ENCODE measurements around the gene POLD3.
"Not testable (repeated sequence)": the region's sequence is repeated elsewhere in the genome, so short reads cannot be mapped to it uniquely, and the experiment has no call there.

POLD3 gene

GRCh38 chr11:74583024-74583624, 9.3 kb upstream of the POLD3 start:
- no peak for DNase-seq

- not testable (repeated sequence) for DNase-seq
Measured at GRCh38 chr11:74590492-74590891, 1.9 kb upstream of the POLD3 start.

GRCh38 chr11:74592063-74592440, 330 bp upstream of the POLD3 start:
- DNase-seq: no peak

GRCh38 chr11:74593463-74593862, 1.1 kb downstream of the POLD3 start:
- no peak for DNase-seq

GRCh38 chr11:74602637-74603556, 10.5 kb downstream of the POLD3 start:
- no peak for DNase-seq

- DNase-seq: no peak
Measured at GRCh38 chr11:74603845-74604244, 11.5 kb downstream of the POLD3 start.

GRCh38 chr11:74604311-74604710, 11.9 kb downstream of the POLD3 start:
- DNase-seq: no peak

GRCh38 chr11:74605403-74605802, 13.0 kb downstream of the POLD3 start:
- DNase-seq: no peak

GRCh38 chr11:74608431-74608830, 16.0 kb downstream of the POLD3 start:
- DNase-seq: no peak

GRCh38 chr11:74611369-74611861, 19.0 kb downstream of the POLD3 start:
- DNase-seq: no peak

GRCh38 chr11:74612877-74613276, 20.5 kb downstream of the POLD3 start:
- no peak for DNase-seq

GRCh38 chr11:74615311-74615710, 22.9 kb downstream of the POLD3 start:
- DNase-seq: no peak

- no peak for DNase-seq
Measured at GRCh38 chr11:74615988-74616387, 23.6 kb downstream of the POLD3 start.

- DNase-seq: no peak
Measured at GRCh38 chr11:74620531-74620930, 28.1 kb downstream of the POLD3 start.

GRCh38 chr11:74626130-74626529, 33.7 kb downstream of the POLD3 start:
- no peak for DNase-seq

GRCh38 chr11:74626604-74627003, 34.2 kb downstream of the POLD3 start:
- DNase-seq: no peak

- DNase-seq: no peak
Measured at GRCh38 chr11:74627381-74627780, 35.0 kb downstream of the POLD3 start.

- DNase-seq: no peak
Measured at GRCh38 chr11:74630043-74630442, 37.7 kb downstream of the POLD3 start.

- no peak for DNase-seq
Measured at GRCh38 chr11:74633406-74634393, 41.3 kb downstream of the POLD3 start.

GRCh38 chr11:74634537-74634936, 42.2 kb downstream of the POLD3 start:
- DNase-seq: no peak

- DNase-seq: no peak
Measured at GRCh38 chr11:74636630-74637184, 44.3 kb downstream of the POLD3 start.

- no peak for DNase-seq
Measured at GRCh38 chr11:74637700-74638099, 45.3 kb downstream of the POLD3 start.

GRCh38 chr11:74638869-74639268, 46.5 kb downstream of the POLD3 start:
- DNase-seq: no peak

Data from CD4-positive, alpha-beta T cell treated with Interleukin-21 for 1 hour (primary cell).